Ecto neural progenitor cell (in vitro differentiated cells): ENCODE results near the gene ZNF892.
A peak's percentile ranks its signal among the peaks of the same experiment; 100 is the strongest.
"Not testable (repeated sequence)": the region's sequence is repeated elsewhere in the genome, so short reads cannot be mapped to it uniquely, and the experiment has no call there.

Source experiments
- DNase-seq: peaks from one replicate; pipeline ENCODE4 v3.0.0-alpha.2; 2018; ENCODE audit warnings: low spot score

ZNF892 gene

DNA sequence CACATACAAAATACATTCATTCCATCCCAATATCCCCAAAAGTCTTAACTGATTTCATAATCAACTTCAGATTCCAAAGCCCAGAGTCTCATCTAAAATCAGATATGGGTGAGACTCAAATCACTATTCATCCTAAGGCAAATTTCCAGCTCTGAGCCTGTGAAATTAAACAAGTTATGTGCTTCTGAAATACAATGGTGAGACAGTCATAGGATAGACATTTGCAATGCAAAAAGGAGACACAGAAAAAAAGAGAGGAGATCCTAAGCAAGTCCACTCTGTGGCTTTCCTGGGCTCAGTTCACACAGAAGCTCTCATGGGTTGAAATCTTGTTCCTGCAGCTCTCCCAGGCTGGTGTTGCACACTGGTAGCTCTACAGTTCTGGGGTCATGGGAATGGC lies 18.3 kb downstream of the ZNF892 start:
- DNase-seq: no peak

DNA sequence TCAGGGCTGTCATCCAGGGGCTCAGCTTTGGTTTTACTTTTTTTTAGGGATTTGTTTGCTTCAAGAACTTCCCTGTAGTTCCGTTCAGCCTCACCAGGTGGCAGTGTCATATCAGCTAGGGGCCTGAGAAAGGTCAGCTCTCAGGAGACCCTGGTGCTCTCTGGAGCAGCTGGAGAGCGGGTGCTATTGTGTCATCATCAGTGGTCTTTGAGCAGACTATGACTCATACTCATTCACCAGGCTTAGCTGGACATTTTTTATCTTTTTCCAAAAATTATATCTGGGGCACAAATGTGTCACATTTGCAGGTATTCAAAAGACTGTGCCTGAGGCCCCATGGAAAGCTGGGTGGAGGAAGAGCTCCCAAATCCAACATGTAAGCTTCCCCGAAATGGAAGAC lies 24.4 kb downstream of the ZNF892 start:
- DNase-seq: peak; percentile 82

DNA sequence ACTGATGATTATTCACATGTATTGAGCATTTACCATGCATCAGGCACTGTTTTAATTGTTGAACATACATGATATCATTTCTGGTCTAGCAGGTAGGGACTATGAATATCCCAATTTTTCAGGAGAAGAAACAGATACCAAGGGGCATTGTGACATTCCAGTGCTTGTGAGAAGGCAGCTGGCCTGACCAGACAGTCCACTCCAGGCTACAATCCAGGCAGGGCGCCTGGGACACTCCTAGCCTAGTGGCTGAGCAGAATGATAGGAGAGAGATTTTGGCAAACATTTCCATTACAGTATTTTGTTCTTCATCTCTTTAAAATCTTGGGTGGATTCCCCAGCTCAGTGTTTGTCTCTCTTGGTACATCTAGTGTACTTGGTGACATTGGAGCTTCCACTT lies 24.9 kb downstream of the ZNF892 start:
- no peak for DNase-seq

DNA sequence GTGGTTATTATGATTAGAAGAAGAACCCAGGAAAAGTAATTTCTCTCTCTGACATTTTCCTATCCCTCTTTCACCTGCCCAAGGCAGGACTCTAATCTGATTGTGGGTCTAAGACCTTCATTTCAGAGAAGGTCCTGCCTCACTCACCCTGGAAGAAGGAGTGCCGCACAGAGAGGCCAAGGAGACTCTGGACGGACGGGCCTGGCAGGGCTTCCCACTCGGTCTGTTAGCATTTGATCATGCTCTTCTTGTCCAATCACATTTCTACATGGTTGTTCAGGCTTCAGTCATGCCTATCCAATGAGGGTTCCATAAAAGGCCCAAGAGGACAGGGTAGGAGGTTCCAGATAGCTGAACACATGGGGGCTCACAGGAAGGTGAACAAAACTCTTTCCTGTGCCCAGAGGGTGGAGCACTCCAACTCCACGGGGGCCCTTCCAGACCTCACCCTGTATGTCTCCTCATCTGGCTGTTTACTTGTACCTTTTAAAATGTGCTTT lies 27.0 kb downstream of the ZNF892 start:
- DNase-seq: no peak

DNA sequence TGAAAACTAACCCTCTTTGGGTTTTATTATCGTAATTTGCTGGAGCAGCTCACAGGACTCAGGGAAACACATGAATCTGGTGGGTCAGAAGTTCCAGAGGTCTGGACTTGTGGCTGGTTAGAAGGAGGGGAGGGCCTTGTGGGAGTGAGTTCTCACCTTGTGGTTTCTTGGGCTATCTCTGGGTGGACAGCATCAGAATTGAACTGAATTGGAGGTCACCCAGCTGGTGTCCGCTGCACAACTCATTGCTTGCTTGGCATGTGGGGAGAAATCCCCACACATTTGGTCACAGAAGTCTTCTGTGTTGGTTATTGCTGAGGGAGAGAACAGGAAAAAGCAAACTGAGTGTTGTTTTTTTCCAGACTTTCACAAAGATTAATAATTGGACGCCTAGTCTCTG lies 27.5 kb downstream of the ZNF892 start:
- no peak for DNase-seq

DNA sequence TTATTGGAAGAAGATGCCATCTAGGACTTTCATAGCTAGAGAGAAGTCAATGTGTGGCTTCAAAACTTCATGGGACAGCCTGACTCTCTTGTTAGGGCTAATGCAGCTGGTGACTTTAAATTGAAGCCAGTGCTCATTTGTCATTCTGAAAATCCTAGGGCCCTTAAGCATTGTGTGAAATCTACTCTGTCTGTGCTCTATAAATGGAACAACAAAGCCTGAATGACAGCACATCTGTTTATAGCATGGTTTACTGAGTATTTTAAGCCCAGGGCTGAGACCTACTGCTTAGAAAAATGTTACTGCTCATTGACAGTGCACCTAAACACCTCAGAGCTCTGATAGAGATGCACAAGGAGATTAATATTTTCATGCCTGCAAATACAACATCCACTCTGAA lies 30.8 kb downstream of the ZNF892 start:
- DNase-seq: no peak

DNA sequence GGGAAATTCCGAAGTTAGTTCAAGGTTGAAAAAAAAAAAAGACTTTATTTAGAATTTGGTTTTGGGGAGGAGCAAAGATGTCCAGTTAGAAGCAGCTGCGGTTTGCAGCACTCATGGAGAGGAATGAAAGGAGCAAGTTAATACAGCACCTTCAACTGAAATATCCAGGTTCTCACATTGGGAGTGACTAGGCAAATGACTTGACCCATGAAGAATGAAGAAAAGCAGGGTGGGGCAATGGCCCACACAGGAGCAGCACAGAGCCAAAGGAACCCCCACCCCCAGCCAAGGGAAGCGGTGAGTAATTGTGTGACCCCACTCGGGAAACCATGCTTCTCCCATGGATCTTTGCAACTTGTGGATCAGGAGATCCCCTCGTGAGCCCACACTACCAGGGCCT lies 32.8 kb downstream of the ZNF892 start:
- DNase-seq: no peak

DNA sequence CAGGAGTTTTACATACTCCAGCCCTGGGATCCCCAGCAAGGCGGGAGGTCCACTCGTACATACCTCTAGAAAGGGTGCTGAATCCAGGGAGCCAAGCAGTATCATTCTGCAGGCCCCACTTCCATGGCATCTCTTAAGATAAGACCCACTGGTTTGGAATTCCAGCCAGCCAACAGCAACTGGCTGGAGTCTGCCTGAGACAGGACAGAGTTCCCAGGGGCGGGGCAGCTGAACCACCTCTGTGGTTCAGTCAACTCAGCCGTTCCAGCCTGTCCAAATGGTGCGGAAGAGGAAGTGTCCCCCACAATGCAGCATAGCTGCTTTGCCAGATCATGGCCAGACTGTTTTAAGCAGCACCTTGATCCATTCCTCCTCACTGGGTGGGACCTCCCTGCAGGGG lies 33.2 kb downstream of the ZNF892 start:
- no peak for DNase-seq

DNA sequence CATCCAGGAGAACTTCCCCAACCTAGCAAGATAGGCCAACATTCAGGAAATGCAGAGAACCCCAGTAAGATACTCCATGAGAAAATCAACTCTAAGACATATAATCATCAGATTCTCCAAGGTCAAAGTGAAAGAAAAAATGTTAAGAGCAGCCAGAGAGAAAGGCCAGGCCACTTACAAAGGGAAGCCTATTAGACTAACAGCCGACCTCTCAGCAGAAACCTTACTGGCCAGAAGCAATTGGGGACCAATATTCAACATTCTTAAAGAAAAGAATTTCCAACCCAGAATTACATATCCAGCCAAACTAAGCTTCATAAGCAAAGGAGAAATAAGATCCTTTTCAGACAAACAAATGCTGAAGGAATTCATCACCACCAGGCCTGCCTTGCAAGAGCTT lies 34.8 kb downstream of the ZNF892 start:
- not testable (repeated sequence) for DNase-seq
